Activated CD8-positive, alpha-beta T cell treated with anti-CD3 and anti-CD28 coated beads for 36 hours (primary cell): ENCODE data around the gene PXDN. TPM values are rescaled to one million over a fixed set of nuclear protein-coding genes. Genes with fewer than 3 reads are reported as not detected.
"Not testable (repeated sequence)": the region's sequence is repeated elsewhere in the genome, so short reads cannot be mapped to it uniquely, and the experiment has no call there.

Source experiments
- ATAC-seq: fragments of 200-7000 bp; cut with Tn5 transposase; one replicate; pipeline ENCODE4 v1.10.0; 2021; ENCODE audit warnings: mild to moderate bottlenecking, moderate library complexity
- CTCF ChIA-PET: fragments of 350-600 bp; sonication (Branson Sonifier 250); formaldehyde crosslinking; loops from one replicate; lab custom pipeline; 2021; ENCODE audit warnings: antibody characterized with exemption; lab: Charles Lee
- POLR2A ChIA-PET: fragments of 350-600 bp; sonication (Branson Sonifier 250); formaldehyde crosslinking; loops from one replicate; lab custom pipeline; 2021; ENCODE audit warnings: antibody characterized with exemption; lab: Charles Lee
- DNase-seq: peaks from one replicate; pipeline ENCODE4 v3.0.0-alpha.2; 2020
- H3K27ac Mint-ChIP-seq: one replicate; pipeline ENCODE4 v1.8.0; 2021; ENCODE audit warnings: mild to moderate bottlenecking, mixed read lengths
- H3K27me3 Mint-ChIP-seq: one replicate; pipeline ENCODE4 v1.8.0; 2021; ENCODE audit warnings: mixed read lengths
- H3K36me3 Mint-ChIP-seq: one replicate; pipeline ENCODE4 v1.8.0; 2021; ENCODE audit warnings: low read depth, mixed read lengths
- H3K4me1 Mint-ChIP-seq: one replicate; pipeline ENCODE4 v1.8.0; 2021; ENCODE audit warnings: low read depth, mixed read lengths
- H3K4me3 Mint-ChIP-seq: one replicate; pipeline ENCODE4 v1.8.0; 2021; ENCODE audit warnings: mild to moderate bottlenecking, moderate library complexity, mixed read lengths
- H3K9me3 Mint-ChIP-seq: one replicate; pipeline ENCODE4 v1.8.0; 2021; ENCODE audit warnings: mixed read lengths
- CTCF ChIP-seq: fragments of 200-600 bp; IDR thresholded peaks from one replicate; pipeline ENCODE4 v1.8.0; 2022; ENCODE audit warnings: antibody characterized with exemption, mild to moderate bottlenecking
- intact Hi-C: fragments of 100-400 bp; cut with micrococcal nuclease; formaldehyde crosslinking; loops from one replicate; pipeline ENCODE4 v1.10.0; 2022
- total RNA-seq, 2 experiments: library from RNA; stranded (reverse); gene quantifications; one replicate each; pipeline ENCODE4 v1.2.3, GENCODE V29; 2021

The PXDN gene
- total RNA-seq, 2 experiments from 2014 or later: 0.58 to 0.83 TPM

- no peaks in the 10 kb centered on the region for H3K4me1 Mint-ChIP-seq
- DNase-seq (no peak), ATAC-seq (no peak)
- peaks cover 4% of the 10 kb centered on the region for H3K9me3 Mint-ChIP-seq
- POLR2A ChIA-PET: no interaction called here
- H3K4me3 Mint-ChIP-seq: no peak overlapping the region
- peaks cover 2% of the 10 kb centered on the region for H3K27me3 Mint-ChIP-seq
- no peak overlapping the region for H3K27ac Mint-ChIP-seq
- no peak for TF ChIP-seq CTCF
- CTCF ChIA-PET: interaction anchor here (0.9 to 1.2 kb wide), 2 partner anchors 11 kb away, joined by 3 to 5 read pairs; no protein-coding TSS in a partner anchor
- intact Hi-C loops: no loop called here
- no peaks in the 10 kb centered on the region for H3K36me3 Mint-ChIP-seq
Observed at GRCh38 chr2:1758171-1758570, 13.9 kb upstream of the PXDN start.

GRCh38 chr2:1757567-1757966 is 13.3 kb upstream of the PXDN start:
- Mint-ChIP-seq H3K9me3 (peaks cover 4% of the 10 kb centered on the region), H3K27ac (no peak overlapping the region), H3K4me1 (no peaks in the 10 kb centered on the region), H3K4me3 (no peak overlapping the region), H3K36me3 (no peaks in the 10 kb centered on the region), H3K27me3 (peaks cover 2% of the 10 kb centered on the region)
- ATAC-seq: no peak
- ChIA-PET CTCF (interaction anchor here (0.9 to 1.2 kb wide), 2 partner anchors 10 to 12 kb away, joined by 3 to 5 read pairs; no protein-coding TSS in a partner anchor), POLR2A (no interaction called here)
- intact Hi-C loops: no loop called here
- no peak for TF ChIP-seq CTCF
- no peak for DNase-seq

- H3K4me3 Mint-ChIP-seq, POLR2A ChIA-PET, ATAC-seq, intact Hi-C loops, H3K9me3 Mint-ChIP-seq, H3K4me1 Mint-ChIP-seq, H3K27me3 Mint-ChIP-seq, CTCF ChIA-PET, H3K36me3 Mint-ChIP-seq, H3K27ac Mint-ChIP-seq, DNase-seq: not testable (repeated sequence)
Observed at GRCh38 chr2:1757146-1757545, 12.8 kb upstream of the PXDN start.

- POLR2A ChIA-PET: no interaction called here
- Mint-ChIP-seq H3K9me3 (peaks cover 4% of the 10 kb centered on the region), H3K27me3 (peaks cover 2% of the 10 kb centered on the region), H3K36me3 (no peaks in the 10 kb centered on the region), H3K4me3 (no peak overlapping the region), H3K27ac (no peak overlapping the region), H3K4me1 (no peaks in the 10 kb centered on the region)
- no peak for ATAC-seq
- no peak for DNase-seq
- intact Hi-C loops: no loop called here
- CTCF ChIA-PET: interaction anchor here (1.3 kb wide), 1 partner anchor 14 kb away, joined by 4 read pairs; no protein-coding TSS in a partner anchor
- TF ChIP-seq CTCF: no peak
Observed at GRCh38 chr2:1756456-1756855, 12.1 kb upstream of the PXDN start.

GRCh38 chr2:1755436-1756191 is 11.3 kb upstream of the PXDN start:
- intact Hi-C loops: no loop called here
- peaks cover 4% of the 10 kb centered on the region for H3K9me3 Mint-ChIP-seq
- no peak overlapping the region for H3K27ac Mint-ChIP-seq
- ChIA-PET CTCF (interaction anchor here (1.3 kb wide), 1 partner anchor 14 kb away, joined by 4 read pairs; no protein-coding TSS in a partner anchor), POLR2A (no interaction called here)
- H3K36me3 Mint-ChIP-seq: no peaks in the 10 kb centered on the region
- H3K4me1 Mint-ChIP-seq: no peaks in the 10 kb centered on the region
- no peak for TF ChIP-seq CTCF
- no peak for DNase-seq
- no peak for ATAC-seq
- no peak overlapping the region for H3K4me3 Mint-ChIP-seq
- H3K27me3 Mint-ChIP-seq: peaks cover 8% of the 10 kb centered on the region
